CD4-positive, alpha-beta T cell treated with Interleukin-10 for 1 hour (primary cell): ENCODE data around the gene CLEC7A.

Experiments
- DNase-seq: peaks from one replicate; pipeline ENCODE4 v3.0.0-alpha.2; 2020

CLEC7A gene

DNA sequence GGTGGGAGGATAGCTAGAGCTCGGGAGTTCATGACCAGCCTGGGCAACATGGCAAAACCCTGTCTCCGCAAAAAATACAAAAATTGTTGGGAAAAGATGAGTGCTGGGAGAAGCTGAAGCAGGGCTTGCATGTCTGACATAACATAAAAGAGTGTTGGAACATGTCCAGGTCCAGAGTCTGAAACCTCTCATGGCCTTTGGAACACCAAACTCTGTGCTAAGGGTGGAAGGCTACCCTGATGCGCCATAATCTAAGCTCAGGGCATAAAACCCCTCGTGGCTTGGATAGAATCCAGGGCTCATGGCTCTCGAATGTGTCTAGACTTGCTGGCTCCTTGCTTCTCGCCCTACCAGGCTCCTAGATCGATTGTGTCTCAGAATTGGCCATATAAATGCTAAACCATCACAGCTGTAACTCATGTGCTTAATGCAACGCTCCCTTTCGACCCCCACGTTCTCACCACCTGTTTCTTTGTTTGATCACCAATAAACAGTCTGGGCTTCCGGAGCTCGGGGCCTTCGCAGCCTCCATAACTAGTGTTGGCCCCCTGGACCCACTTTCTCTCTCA lies 6.7 kb upstream of the CLEC7A start:
- DNase-seq, result no peak

DNA sequence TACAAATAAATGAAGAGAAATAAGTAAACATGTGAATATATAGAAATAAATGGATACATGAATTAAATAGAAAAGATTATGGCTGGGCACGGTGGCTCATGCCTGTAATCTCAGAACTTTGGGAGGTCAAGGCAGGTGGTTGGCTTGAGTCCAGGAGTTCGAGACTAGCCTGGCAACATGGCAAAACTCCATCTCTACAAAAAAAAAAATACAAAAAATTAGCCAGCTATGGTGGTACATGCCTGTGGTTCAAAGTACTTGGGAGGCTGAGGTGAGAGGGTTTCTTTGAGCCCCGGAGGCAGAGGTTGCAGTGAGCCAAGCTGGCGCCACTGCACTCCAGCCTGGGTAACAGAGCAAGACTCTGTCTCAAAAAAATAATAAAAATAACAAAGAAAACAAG lies 5.1 kb upstream of the CLEC7A start:
- DNase-seq, result no peak

DNA sequence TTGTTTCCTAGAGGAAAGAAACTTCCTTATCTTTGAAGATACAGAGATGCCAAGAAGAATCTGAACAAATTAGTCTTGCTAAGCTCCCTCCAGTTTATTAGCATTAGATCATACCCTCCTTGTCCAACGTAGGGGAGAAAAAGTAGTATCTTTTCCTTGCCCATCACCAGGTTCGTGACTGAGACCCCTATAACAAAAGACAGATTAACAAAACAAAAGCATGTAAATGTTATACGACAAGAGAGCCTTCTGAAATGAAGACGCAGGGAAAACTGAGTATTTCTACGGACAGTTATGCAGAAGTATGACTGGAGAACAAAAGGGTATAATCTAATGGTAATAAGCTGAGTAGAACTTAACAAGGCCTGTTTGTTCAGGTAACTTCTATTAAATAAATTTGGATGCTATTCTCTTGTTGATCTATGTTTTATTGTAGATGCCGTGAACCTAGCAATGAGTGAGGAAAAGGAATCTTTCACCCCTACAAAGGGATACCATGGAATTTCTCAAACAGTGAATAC lies 2.9 kb upstream of the CLEC7A start:
- no peak for DNase-seq

- no peak for DNase-seq
Observed at GRCh38 chr12:10131111-10131690, 1.2 kb upstream of the CLEC7A start.

DNA sequence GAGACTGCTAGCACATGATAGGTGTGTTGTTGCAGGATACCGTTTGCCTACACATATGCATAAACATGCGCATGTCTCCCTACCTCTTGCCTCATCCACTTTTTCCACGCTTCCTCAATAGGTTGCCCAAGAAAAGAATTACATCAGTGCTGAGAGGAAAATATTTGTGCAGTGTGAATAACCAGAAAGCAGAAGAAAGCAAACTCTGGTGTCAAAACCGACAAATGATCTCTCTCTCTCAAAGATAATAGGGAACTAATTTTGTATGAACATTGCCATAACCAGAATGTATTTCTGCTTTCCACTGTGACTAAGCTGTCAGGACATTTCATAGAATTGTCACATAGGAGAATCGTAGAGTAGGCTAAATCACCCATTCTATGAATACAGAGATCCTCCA lies 1.3 kb downstream of the CLEC7A start:
- DNase-seq, result peak; percentile 26

- no peak for DNase-seq
Observed at GRCh38 chr12:10126413-10126812, 3.6 kb downstream of the CLEC7A start.

DNA sequence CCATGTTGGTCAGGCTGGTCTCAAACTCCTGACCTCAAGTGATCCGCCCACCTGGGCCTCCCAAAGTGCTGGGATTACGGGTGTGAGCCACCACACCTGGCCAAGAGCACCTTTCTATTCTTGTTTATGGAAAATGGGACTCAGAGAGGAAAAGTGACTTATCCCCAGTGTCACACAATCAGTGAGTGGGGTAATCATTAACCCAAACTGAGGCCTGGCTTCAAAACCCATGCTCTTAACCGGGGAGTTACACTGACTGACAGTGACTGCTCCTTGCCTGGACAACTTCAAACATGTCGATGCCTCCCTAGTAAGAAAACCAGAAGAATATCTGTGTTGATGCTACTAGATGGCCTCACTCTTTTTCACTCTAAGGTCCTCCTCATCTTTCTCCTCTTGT lies 7.3 kb downstream of the CLEC7A start:
- no peak for DNase-seq

DNA sequence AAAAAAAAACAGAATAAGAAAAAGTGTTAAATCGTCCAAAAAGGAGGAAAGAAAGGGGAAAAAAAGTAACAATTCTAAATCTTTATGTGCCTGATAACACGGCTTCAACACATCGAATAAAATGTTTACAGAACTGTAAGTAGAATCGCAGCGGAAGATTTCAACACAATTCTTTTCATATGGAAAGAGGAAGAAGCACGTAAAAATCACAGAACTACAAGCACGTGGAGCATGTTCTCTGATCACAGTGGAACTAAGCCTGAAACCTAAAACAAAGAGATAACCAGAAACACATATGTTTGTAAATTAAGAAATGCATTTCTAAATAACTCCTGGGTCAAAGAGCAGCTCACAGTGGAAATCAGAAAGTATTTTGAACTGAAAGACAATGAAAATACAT lies 8.7 kb downstream of the CLEC7A start:
- DNase-seq, result no peak

- DNase-seq, result no peak
Observed at GRCh38 chr12:10119066-10119465, 10.9 kb downstream of the CLEC7A start.

DNA sequence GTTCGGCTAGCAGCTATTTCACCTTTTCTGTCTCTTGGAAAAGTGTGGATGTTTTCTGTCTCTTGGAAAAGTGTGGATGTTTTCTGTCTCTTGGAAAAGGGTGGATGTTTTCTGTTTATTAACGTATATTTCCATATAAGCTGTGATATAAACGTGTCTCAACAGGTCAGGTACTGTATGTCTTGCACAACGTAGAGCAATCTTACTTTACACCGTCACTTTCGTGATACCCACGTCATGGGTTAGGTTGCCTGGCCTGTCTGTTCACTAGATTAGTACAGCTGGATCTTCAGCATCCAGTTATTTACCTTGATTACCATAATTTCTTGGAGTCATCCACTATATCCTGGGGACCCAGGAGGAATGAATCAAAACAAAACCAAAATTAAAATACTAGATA lies 14.1 kb downstream of the CLEC7A start:
- DNase-seq, result no peak

DNA sequence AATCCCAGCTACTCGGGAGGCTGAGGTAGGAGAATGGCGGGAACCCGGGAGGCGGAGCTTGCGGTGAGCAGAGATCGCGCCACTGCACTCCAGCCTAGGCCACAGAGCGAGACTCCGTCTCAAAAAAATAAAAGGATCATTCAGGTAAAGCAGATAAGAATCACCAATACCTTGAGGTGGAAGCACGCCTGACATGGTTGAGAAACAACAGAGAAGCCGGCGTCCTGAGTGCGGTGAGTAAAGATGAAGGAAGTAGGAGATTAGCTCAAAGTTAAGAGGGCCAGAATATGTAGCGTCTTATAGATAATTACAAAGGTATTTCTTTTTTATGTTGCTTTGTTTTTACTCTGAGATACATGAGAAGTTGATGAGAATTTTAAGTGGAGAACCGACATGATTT lies 14.7 kb downstream of the CLEC7A start:
- DNase-seq, result no peak

DNA sequence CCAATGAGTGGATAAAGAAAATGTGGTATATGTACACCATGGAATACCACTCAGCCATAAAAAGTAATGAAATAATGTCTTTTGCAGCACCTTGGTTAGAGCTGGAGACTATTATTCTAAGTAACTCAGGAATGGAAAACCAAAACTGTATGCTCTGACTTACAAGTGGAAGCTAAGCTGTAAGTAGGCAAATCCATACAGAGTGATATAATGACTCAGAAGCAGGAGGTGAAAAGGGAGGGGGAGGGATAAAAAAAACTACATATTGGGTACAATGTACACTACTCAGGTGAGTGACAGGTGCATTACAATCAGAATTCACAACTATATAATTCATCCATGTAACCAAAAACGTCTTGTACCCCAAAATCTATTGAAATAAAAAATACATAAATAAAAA lies 16.1 kb downstream of the CLEC7A start:
- DNase-seq, result no peak

DNA sequence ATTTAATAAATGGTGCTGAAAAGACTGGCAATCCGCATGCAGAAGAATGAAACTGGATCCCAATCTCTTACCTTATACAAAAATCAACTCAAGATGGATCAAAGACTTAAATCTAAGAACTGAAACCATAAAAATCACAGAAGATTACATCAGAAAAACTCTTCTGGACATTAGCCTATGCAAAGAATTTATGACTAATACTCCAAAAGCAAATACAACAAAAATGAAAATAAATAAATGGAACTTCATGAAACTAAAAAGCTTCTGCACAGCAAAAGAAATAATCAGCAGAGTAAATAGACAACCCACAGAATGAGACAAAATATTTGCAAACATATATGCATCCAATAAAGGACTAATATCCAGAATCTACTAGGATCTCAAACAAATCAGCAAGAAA lies 16.9 kb downstream of the CLEC7A start:
- no peak for DNase-seq

DNA sequence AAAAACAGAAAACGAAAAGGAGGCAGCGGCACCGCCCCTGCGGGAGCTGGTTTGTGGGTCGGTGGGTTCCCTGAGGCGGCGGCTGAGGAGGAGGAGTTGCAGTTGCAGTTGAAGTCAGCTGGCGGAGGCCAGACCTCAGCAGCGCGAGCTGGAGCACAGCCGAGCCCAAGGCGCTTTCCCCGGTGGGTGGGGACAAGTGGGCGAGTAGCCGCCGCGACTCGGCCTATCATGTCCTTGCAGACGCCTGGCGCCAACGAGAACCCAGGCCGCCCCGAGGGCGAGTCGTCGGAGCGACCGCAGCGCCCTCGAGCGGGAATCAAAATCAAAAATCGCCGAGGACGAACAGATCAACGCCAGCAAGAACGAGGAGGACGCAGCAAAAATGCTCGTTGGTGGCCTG lies 18.5 kb downstream of the CLEC7A start:
- no peak for DNase-seq

GRCh38 chr12:10110256-10110844 lies 19.6 kb downstream of the CLEC7A start:
- no peak for DNase-seq

- no peak for DNase-seq
Observed at GRCh38 chr12:10102322-10102721, 27.7 kb downstream of the CLEC7A start.

DNA sequence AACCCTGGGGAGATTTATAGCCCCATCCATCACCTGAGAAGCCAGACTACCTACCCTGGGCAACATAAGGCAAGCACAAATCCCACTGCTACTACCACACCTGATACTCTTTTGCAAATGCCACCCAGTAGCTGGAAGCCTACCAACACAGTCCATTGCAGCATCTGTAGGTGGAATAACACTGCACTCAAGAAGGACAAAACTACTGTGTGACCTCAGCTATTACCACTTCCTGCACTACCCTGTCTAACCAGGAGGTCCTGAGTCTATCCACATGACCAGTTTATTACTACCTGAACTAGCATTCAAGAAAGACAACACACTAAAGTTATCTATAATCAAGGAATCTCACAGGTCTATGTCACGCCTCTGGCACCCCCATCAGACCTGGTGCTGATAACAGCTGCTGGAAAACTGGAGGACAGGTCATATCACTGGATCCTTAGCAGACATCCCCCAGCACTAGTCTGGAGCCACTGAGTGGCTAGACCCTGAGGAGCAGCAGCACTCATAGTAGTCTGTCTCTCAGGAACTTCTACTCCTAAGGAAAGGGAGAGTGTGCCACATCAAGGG lies 28.3 kb downstream of the CLEC7A start:
- no peak for DNase-seq

- no peak for DNase-seq
Observed at GRCh38 chr12:10101042-10101579, 28.9 kb downstream of the CLEC7A start.

GRCh38 chr12:10098791-10099190 lies 31.2 kb downstream of the CLEC7A start, which contains the start of gene CLEC1A:
CLEC1A (minus strand) TSS chr12:10098985; CDS start chr12:10098922, 63 bp downstream.
- no peak for DNase-seq

DNA sequence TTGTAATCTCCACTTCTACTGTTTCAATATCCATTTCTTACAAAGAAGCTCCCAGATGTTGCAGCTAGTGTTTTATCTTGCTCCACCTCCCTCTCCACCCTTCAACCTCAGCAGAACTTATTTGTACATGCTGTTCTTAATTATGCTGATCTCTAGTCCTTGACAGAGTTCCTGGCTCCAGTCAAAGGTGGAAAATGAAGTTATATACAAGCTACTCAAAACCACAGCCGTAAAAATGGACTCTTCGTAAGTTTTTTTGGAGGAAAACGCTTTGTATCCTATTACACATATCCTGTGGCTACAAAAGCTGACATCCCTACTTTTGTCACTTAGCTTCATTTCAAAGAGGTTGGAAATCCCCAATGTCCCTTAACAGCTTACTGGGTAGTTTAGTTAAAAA lies 32.5 kb downstream of the CLEC7A start:
- no peak for DNase-seq

GRCh38 chr12:10095971-10096370 lies 34.0 kb downstream of the CLEC7A start:
- no peak for DNase-seq

GRCh38 chr12:10094646-10095395 lies 35.2 kb downstream of the CLEC7A start:
- DNase-seq, result no peak
